ENCODE results near the gene AFF3.
"Not testable (repeated sequence)": the region's sequence is repeated elsewhere in the genome, so short reads cannot be mapped to it uniquely, and the experiment has no call there.

The AFF3 gene

GRCh38 chr2:99971326-99971900, 171.0 kb downstream of the AFF3 start:
- DNase-seq (ENCODE audit: low read depth in 2 of 2) = no peak

- DNase-seq (ENCODE audit: low read depth in 2 of 2) = no peak
These were observed 172.0 kb downstream of the AFF3 start for GRCh38 chr2:99970292-99970868.

GRCh38 chr2:99961196-99961913, 181.0 kb downstream of the AFF3 start:
- DNase-seq (ENCODE audit: low read depth in 2 of 2) = no peak

GRCh38 chr2:99960790-99961189, 181.6 kb downstream of the AFF3 start:
- DNase-seq (ENCODE audit: low read depth in 2 of 2) = no peak

GRCh38 chr2:99960291-99960690, 182.1 kb downstream of the AFF3 start:
- no peak for DNase-seq (ENCODE audit: low read depth in 2 of 2)

GRCh38 chr2:99959261-99960014, 183.0 kb downstream of the AFF3 start:
- DNase-seq (ENCODE audit: low read depth in 2 of 2) = no peak

GRCh38 chr2:99957332-99958133, 184.9 kb downstream of the AFF3 start:
- DNase-seq (ENCODE audit: low read depth in 2 of 2) = no peak

GRCh38 chr2:99956232-99957030, 186.0 kb downstream of the AFF3 start:
- DNase-seq (ENCODE audit: low read depth in 2 of 2) = no peak

- no peak for DNase-seq (ENCODE audit: low read depth in 2 of 2)
These were observed 188.6 kb downstream of the AFF3 start for GRCh38 chr2:99953750-99954149.

GRCh38 chr2:99949963-99950362, 192.4 kb downstream of the AFF3 start:
- no peak for DNase-seq (ENCODE audit: low read depth in 2 of 2)

- DNase-seq (ENCODE audit: low read depth in 2 of 2) = no peak
These were observed 192.9 kb downstream of the AFF3 start for GRCh38 chr2:99949530-99949929.

GRCh38 chr2:99948010-99948409, 194.4 kb downstream of the AFF3 start:
- no peak for DNase-seq (ENCODE audit: low read depth in 2 of 2)

- DNase-seq (ENCODE audit: low read depth in 2 of 2) = not testable (repeated sequence)
These were observed 195.0 kb downstream of the AFF3 start for GRCh38 chr2:99947366-99947765.

GRCh38 chr2:99944019-99944418, 198.4 kb downstream of the AFF3 start:
- DNase-seq (ENCODE audit: low read depth in 2 of 2) = no peak

- no peak for DNase-seq (ENCODE audit: low read depth in 2 of 2)
These were observed 199.6 kb downstream of the AFF3 start for GRCh38 chr2:99942561-99943347.

GRCh38 chr2:99940963-99941362, 201.4 kb downstream of the AFF3 start:
- no peak for DNase-seq (ENCODE audit: low read depth in 2 of 2)

- DNase-seq (ENCODE audit: low read depth in 2 of 2) = no peak
These were observed 203.3 kb downstream of the AFF3 start for GRCh38 chr2:99939135-99939534.

GRCh38 chr2:99938250-99938649, 204.1 kb downstream of the AFF3 start:
- DNase-seq (ENCODE audit: low read depth in 2 of 2) = no peak

GRCh38 chr2:99936065-99936464, 206.3 kb downstream of the AFF3 start:
- no peak for DNase-seq (ENCODE audit: low read depth in 2 of 2)

- no peak for DNase-seq (ENCODE audit: low read depth in 2 of 2)
These were observed 206.7 kb downstream of the AFF3 start for GRCh38 chr2:99935662-99936061.
